ENCODE data around the gene RAB38.

RAB38 gene

GRCh38 chr11:88174709-88175568, at the start of gene RAB38:
Gene RAB38 (minus strand): TSS chr11:88175443. CDS start chr11:88175384, 59 bp downstream.
- peak; percentile 58 for DNase-seq

DNA sequence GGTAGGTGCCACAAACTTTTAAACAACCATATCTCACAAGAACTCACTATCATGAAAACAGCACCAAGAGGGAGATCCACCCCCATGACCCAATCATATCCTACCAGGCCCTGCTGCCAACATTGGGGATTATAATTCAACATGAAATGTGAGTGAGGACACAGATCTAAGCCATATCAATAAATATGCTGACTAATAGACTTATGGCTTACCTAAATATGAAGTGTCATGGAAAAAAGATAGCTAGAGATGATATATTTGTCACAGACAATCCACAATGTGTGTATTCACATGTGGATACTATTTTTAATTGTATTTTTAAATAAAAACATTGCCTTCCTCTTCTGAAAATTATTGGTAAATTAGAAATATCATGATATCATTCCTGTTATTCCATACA, 38.2 kb upstream of the RAB38 start:
- DNase-seq, result no peak

GRCh38 chr11:88212300-88212699, 37.1 kb upstream of the RAB38 start:
- DNase-seq, result no peak

- no peak for DNase-seq
These were observed 33.5 kb upstream of the RAB38 start for GRCh38 chr11:88208745-88209144.

GRCh38 chr11:88206751-88207150, 31.5 kb upstream of the RAB38 start:
- no peak for DNase-seq

GRCh38 chr11:88204353-88204752, 29.1 kb upstream of the RAB38 start:
- DNase-seq, result no peak

DNA sequence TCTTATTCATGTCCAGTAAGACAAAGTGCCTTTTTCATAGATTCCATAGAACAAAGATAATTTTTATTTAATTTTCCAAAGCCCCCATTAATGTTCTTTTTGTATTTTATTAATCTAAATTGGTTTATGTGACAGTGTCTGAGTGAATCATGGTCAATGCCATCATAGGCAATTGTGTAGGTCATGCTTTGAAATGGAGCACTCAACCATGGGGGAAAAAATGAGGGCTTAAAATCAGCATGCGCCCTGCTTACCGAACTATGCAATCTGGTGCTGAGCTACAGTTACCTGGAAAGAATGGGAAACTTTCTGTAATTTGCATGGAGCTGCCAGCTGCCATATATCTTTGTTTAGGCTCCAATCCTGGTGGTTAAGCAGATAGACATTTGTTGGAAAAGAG, 28.4 kb upstream of the RAB38 start:
- no peak for DNase-seq

DNA sequence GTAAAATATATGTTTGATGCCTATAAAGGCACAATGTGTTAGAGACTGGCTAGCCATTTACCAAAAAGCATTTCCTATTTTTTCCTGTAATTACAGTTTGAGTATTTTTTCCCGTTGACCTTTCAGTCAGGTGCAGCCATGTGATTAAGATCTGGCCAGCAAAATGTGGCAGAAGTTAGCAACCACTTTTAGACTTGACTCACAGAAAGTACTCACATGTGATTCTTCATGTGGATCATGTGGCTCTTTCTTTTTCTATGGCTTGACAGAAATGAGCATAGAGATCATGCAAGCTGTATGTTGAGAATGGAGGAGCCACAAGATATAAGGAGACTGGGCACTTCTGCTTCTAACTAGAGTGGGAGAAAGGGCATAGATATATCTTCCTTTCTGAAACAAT, 27.3 kb upstream of the RAB38 start:
- DNase-seq, result no peak

GRCh38 chr11:88196393-88196792, 21.1 kb upstream of the RAB38 start:
- DNase-seq, result no peak

DNA sequence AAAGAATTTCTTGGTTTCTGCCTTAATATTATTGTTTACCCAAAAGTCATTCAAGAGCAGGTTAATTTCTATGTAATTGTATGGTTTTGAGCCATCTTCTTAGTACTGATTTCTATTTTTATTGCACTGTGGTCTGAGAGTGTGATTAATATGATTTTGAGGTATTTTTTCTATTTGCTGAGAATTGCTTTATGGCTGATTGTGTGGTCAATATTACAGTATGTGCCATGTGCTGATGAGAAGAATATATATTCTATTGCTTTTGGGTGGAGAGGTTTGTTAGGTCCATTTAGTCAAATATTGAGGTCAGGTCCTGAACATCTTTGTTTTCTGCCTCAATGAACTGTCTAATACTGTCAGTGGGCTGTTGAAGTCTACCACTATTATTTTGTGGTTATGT, 20.7 kb upstream of the RAB38 start:
- no peak for DNase-seq

DNA sequence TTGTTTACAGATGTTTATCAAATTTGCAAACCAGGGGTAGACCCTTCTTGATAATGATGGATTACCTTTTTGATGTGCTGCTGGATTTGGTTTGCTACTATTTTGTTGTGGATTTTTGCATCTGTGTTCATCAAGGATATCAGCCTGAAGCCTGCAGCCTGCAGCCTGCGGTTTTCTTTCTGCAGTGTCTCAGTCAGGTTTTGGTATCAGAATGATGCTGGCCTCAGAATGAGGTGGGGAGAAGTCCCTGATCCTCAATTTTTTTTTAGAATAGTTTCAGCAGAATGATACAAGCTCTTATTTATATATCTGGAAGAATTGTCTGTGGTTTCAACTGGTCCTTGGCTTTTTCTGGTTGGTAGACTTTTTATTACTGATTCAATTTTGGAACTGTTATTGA, 19.7 kb upstream of the RAB38 start:
- DNase-seq, result no peak

DNA sequence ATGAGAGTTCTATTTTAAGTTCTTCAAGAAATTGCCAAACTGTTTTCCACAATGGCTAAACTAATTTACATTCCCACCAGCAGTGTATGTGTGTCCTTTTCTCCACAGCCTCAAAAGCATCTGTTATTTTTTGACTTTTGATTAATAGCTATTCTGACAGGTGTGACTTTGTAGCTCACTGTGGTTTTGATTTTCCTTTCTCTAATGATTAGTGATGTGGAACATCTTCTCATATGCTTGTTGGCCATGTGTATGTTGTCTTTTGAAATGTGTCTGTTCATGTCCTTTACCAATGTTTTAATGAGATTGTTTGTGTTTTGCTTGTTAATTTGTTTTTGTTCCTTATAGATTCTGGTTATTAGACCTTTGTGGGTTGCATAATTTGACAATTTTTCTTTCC, 18.0 kb upstream of the RAB38 start:
- no peak for DNase-seq

- no peak for DNase-seq
These were observed 13.7 kb upstream of the RAB38 start for GRCh38 chr11:88188932-88189253.

DNA sequence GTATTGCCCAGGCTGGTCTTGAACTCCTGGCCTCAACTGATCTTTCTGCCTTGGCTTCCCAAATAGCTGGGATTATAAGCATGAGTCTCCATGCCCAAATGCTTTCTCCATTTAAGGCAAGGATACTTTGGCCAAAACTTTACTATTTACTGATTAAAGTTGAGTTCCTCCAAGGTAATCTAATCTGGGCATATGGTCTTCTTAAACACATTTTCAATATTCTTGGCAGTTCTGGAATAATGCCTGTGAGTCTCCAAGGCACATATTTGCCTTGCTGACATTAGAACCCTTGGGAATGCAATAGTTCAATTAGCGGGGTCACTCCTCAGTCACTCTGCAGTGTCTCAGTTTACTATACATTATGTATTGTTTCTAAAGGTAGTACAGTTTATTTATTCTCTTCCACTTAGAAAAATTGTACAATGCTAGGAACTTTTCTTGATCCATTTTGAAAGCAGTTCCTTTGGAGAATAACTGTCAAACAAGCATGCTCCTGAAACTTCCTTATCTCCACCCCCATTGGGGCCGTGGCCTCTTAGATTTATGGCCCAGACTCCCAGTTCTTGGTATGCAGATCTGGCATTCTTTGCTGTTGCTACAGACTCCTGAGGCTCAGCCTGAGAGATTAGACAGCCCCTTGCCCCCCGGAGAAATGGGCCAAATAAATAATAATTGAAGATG, 13.1 kb upstream of the RAB38 start:
- DNase-seq, result no peak

GRCh38 chr11:88183233-88183632, 8.0 kb upstream of the RAB38 start:
- peak; percentile 6 for DNase-seq

GRCh38 chr11:88181776-88182175, 6.5 kb upstream of the RAB38 start:
- DNase-seq, result no peak

- DNase-seq, result no peak
These were observed 4.9 kb upstream of the RAB38 start for GRCh38 chr11:88179971-88180629.

GRCh38 chr11:88179141-88179540, 3.9 kb upstream of the RAB38 start:
- DNase-seq, result no peak

DNA sequence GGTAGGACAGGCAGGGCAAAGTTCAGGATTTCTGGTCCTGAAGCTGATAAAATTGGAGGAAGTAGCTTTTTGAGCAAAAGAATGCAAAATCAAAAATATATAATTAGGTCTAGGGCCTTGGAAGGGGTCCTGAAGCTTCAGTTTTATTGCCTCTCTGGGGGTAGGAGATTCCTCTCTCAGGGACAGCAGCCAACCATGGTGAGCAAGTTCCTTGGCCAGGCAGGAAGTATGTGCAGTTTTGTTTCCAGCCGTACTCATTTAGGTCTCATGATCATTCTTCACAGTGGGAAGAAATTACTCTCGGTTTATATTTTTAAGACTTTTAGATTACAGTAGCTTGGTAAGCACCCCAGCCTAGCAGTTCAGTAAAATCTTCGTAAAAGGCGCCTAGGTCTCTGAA, 2.9 kb upstream of the RAB38 start:
- no peak for DNase-seq

- DNase-seq, result no peak
These were observed 379 bp upstream of the RAB38 start for GRCh38 chr11:88175569-88176075.

DNA sequence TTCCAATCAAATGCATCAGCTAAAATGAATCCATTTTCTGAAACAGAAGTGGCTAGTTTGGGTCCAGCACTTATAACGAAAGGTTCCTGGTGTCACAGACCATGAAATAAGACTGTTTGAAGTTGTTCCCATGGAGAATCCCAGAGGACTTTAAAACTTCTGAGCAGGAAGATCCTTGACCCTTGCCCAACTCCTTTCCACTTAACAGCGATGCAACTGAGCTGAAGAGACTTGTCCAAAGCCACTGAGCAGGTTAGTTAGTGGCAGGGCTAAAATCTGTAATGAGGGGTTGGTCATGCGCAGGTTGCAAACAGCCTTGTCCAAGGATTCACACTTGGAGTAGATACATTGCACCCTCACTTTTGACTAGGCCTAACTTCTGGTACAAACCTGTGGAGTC, 1.3 kb downstream of the RAB38 start:
- no peak for DNase-seq

DNA sequence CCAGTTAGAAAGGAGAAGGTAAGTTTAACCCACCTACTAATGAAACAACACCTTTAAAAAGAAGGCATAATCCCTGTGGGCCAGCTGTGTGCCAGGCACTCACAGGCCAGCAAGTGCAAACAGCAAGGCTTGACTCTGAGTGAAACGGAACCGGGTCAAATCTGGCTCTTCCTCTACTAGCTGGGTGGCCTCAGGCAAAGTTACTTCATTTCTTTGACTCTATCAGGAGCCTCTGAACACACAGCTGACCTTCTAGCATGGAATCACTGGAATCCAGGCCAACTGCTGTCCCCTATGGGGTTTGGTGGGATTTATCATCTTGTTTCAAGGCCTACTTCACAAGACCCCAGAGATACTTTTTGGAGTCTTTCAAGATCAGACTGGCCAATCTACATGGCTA, 3.3 kb downstream of the RAB38 start:
- no peak for DNase-seq

DNA sequence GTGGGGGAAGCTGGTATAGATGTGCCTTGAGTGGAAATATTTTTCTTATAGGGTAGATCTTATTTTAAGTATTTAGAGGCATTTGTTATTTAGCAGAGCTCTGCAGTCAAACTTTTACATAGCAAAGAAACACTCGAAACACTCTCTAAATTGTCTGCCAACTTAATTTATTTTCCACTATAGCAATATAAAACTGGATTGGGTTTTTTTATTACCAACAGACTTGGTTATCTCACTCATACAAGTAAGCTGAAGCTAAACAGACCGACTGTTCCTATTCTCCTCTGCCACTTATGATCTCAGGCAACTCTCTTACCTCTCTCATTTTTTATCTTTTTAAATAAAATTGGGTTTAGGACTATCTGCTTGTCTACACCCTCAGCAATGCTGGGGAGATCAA, 4.6 kb downstream of the RAB38 start:
- DNase-seq, result no peak

GRCh38 chr11:88169881-88170280, 5.4 kb downstream of the RAB38 start:
- DNase-seq, result no peak

All from NCI-H345 (cell line).